Ascending aorta (tissue), 2 donors: ENCODE measurements around the gene ZBBX. TPM values are rescaled to one million over a fixed set of nuclear protein-coding genes. Genes with fewer than 3 reads are reported as not detected.

Experiments used
- DNase-seq, 2 donors: peaks; one replicate each; pipeline ENCODE4 v3.0.0-alpha.2; 2019; ENCODE audit warnings: low spot score in 2 of 2
- H3K27ac ChIP-seq, 2 donors: fragments of 200-600 bp; sonication (generic); one replicate each; pipeline ENCODE4 v1.5.1; 2016 to 2017; ENCODE audit warnings: mild to moderate bottlenecking in 1 of 2
- H3K27me3 ChIP-seq: fragments of 200-600 bp; sonication (generic); one replicate; pipeline ENCODE4 v1.5.1; 2017
- H3K36me3 ChIP-seq, 2 donors: fragments of 200-600 bp; sonication (generic); one replicate each; pipeline ENCODE4 v1.5.1; 2016
- H3K4me1 ChIP-seq, 2 donors: fragments of 200-600 bp; sonication (generic); one replicate each; pipeline ENCODE4 v1.5.1; 2016 to 2017; ENCODE audit warnings: mild to moderate bottlenecking in 1 of 2
- H3K4me3 ChIP-seq, 2 donors: fragments of 200-600 bp; sonication (generic); one replicate each; pipeline ENCODE4 v1.5.1; 2016 to 2017; ENCODE audit warnings: mild to moderate bottlenecking in 1 of 2
- H3K9me3 ChIP-seq, 2 donors: fragments of 200-600 bp; sonication (generic); one replicate each; pipeline ENCODE4 v1.5.1; 2016
- CTCF ChIP-seq, 3 experiments: fragments of 200-600 bp in 2 of 3; fragments of 450-650 bp in 1 of 3; sonication (generic) in 2 of 3; IDR thresholded peaks; one replicate each; pipeline ENCODE4 v1.5.1; 2016 to 2019; ENCODE audit warnings: antibody characterized with exemption in 3 of 3, mild to moderate bottlenecking in 1 of 3, moderate library complexity in 1 of 3
- intact Hi-C: fragments of 100-400 bp; cut with DNase I; formaldehyde crosslinking; loops from one replicate; pipeline ENCODE4 v1.15.1; 2023
- total RNA-seq: library from RNA; depleted of rRNA; stranded (reverse); fragments of >200 nt; gene quantifications from one replicate; pipeline ENCODE4 v1.1.0, GENCODE V29; 2016

Gene ZBBX
- total RNA-seq, 1 donor from 2014 or later: not detected

- intact Hi-C loops: no loop called here
Measured at GRCh38 chr3:167361306-167361705, 18.8 kb downstream of the ZBBX start.

GRCh38 chr3:167355446-167355845 lies 24.7 kb downstream of the ZBBX start:
- no peaks in the 10 kb centered on the region for H3K36me3 ChIP-seq
- H3K9me3 ChIP-seq: no peaks in the 10 kb centered on the region
- no peak for TF ChIP-seq CTCF (IDR thresholded peaks at IDR 0.05)
- DNase-seq: no peak
- no peak overlapping the region for H3K27ac ChIP-seq
- H3K4me1 ChIP-seq: no peaks in the 10 kb centered on the region
- intact Hi-C loops: no loop called here
- H3K27me3 ChIP-seq: no peaks in the 10 kb centered on the region
- H3K4me3 ChIP-seq: no peak overlapping the region

More at GRCh38 chr3:167361306-167361705, 18.8 kb downstream of the ZBBX start:
- H3K27me3 ChIP-seq: no peaks in the 10 kb centered on the region
- no peaks in the 10 kb centered on the region for H3K36me3 ChIP-seq
- no peaks in the 10 kb centered on the region for H3K9me3 ChIP-seq
- no peak overlapping the region for H3K27ac ChIP-seq
- no peak overlapping the region for H3K4me3 ChIP-seq
- no peaks in the 10 kb centered on the region for H3K4me1 ChIP-seq
- TF ChIP-seq CTCF (IDR thresholded peaks at IDR 0.05): no peak
- no peak for DNase-seq

GRCh38 chr3:167354751-167355150 lies 25.3 kb downstream of the ZBBX start:
- Histone ChIP-seq H3K4me1 (no peaks in the 10 kb centered on the region), H3K27ac (no peak overlapping the region), H3K27me3 (no peaks in the 10 kb centered on the region), H3K9me3 (no peaks in the 10 kb centered on the region), H3K36me3 (no peaks in the 10 kb centered on the region), H3K4me3 (no peak overlapping the region)
- no peak for TF ChIP-seq CTCF (IDR thresholded peaks at IDR 0.05)
- DNase-seq: no peak
- intact Hi-C loops: no loop called here

GRCh38 chr3:167350245-167350862 lies 29.7 kb downstream of the ZBBX start:
- H3K36me3 ChIP-seq: no peaks in the 10 kb centered on the region
- no peak overlapping the region for H3K4me3 ChIP-seq
- no peaks in the 10 kb centered on the region for H3K27me3 ChIP-seq
- TF ChIP-seq CTCF (IDR thresholded peaks at IDR 0.05): peak in 1 of 3 experiments; percentile 18
- no peaks in the 10 kb centered on the region for H3K9me3 ChIP-seq
- H3K4me1 ChIP-seq: no peaks in the 10 kb centered on the region
- DNase-seq: no peak
- H3K27ac ChIP-seq: no peak overlapping the region
- intact Hi-C loops: no loop called here

- no peak overlapping the region for H3K27ac ChIP-seq
- H3K4me1 ChIP-seq: no peaks in the 10 kb centered on the region
- intact Hi-C loops: no loop called here
- H3K27me3 ChIP-seq: no peaks in the 10 kb centered on the region
- no peak overlapping the region for H3K4me3 ChIP-seq
- no peaks in the 10 kb centered on the region for H3K36me3 ChIP-seq
- H3K9me3 ChIP-seq: no peaks in the 10 kb centered on the region
- DNase-seq: no peak
- TF ChIP-seq CTCF (IDR thresholded peaks at IDR 0.05): no peak
Measured at GRCh38 chr3:167346171-167346570, 33.9 kb downstream of the ZBBX start.
